Measurements from ENCODE around the gene AFM. TPM values are rescaled to one million over a fixed set of nuclear protein-coding genes. Genes with fewer than 3 reads are reported as not detected.

AFM gene
- total RNA-seq, 4 donors from 2014 or later = 0.29 to 0.55 TPM; not detected in 2

- H3K9me3 ChIP-seq = no peaks in the 10 kb centered on the region
- H3K36me3 ChIP-seq = no peaks in the 10 kb centered on the region
- in situ Hi-C loops (cut with MboI; ENCODE audit: low sequenced_read_pairs in 4 of 4) = no loop called here
- TF ChIP-seq POLR2A (IDR thresholded peaks at IDR 0.05) = no peak
- TF ChIP-seq, protein P1, sequence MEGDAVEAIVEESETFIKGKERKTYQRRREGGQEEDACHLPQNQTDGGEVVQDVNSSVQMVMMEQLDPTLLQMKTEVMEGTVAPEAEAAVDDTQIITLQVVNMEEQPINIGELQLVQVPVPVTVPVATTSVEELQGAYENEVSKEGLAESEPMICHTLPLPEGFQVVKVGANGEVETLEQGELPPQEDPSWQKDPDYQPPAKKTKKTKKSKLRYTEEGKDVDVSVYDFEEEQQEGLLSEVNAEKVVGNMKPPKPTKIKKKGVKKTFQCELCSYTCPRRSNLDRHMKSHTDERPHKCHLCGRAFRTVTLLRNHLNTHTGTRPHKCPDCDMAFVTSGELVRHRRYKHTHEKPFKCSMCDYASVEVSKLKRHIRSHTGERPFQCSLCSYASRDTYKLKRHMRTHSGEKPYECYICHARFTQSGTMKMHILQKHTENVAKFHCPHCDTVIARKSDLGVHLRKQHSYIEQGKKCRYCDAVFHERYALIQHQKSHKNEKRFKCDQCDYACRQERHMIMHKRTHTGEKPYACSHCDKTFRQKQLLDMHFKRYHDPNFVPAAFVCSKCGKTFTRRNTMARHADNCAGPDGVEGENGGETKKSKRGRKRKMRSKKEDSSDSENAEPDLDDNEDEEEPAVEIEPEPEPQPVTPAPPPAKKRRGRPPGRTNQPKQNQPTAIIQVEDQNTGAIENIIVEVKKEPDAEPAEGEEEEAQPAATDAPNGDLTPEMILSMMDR (IDR thresholded peaks at IDR 0.05 in 4 of 5, conservative IDR thresholded peaks at IDR 0.05 in 1 of 5) = no peak
- ATAC-seq (no peak), DNase-seq (no peak)
- no peaks in the 10 kb centered on the region for H3K4me1 ChIP-seq
- H3K27me3 ChIP-seq = no peaks in the 10 kb centered on the region
- intact Hi-C loops (cut with DNase I; ENCODE audit: low total_unique reads) = no loop called here
- H3K27ac ChIP-seq = no peak overlapping the region
- H3K4me3 ChIP-seq = no peak overlapping the region
Observed at GRCh38 chr4:73505567-73505966, 24.0 kb downstream of the AFM start.

DNA sequence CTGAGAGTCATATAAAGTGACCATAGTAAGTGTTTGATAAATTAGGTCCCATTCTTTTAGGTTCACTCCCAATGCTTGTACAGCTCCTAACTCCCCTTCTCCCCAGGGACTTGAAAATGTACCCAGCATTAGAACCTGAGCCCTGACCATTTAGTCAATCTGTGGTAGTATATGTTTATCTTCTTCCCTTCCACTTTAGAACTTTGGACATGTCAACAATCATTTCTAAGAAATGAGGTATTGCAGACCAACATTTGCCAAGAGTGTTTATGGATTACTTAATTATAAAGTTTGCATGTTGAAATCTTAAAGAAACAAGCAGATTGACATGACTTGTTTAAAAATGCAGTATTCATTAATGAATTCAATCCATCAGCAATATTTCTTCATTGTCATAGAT, 26.0 kb downstream of the AFM start:
- Histone ChIP-seq H3K27me3 (no peaks in the 10 kb centered on the region), H3K4me3 (no peak overlapping the region), H3K4me1 (no peaks in the 10 kb centered on the region), H3K9me3 (no peaks in the 10 kb centered on the region), H3K27ac (no peak overlapping the region), H3K36me3 (no peaks in the 10 kb centered on the region)
- ATAC-seq (no peak), DNase-seq (no peak)
- intact Hi-C loops (cut with DNase I; ENCODE audit: low total_unique reads) (no loop called here), in situ Hi-C loops (cut with MboI; ENCODE audit: low sequenced_read_pairs in 4 of 4) (no loop called here)
- TF ChIP-seq POLR2A (IDR thresholded peaks at IDR 0.05) = no peak
- TF ChIP-seq, protein P1 (IDR thresholded peaks at IDR 0.05 in 4 of 5, conservative IDR thresholded peaks at IDR 0.05 in 1 of 5) = no peak

DNA sequence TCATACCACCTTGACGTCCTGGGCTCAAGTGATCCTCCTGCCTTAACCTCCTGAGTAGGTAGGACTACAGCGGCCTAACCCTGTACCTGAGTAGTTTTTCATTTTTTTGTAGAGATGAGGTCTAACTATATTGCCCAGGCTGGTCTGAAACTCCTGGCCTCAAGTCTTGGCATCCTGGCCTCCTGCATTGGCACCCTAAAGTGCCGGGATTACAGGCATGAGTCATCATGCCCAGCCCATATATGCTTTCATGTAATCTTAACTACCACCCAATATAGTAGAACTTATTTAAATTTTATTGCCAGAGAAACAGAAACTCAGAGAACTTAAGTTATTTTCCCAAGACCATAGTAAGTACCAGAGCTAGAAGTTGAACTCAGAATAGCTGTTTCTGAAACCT, 27.1 kb downstream of the AFM start:
- no peak overlapping the region for H3K27ac ChIP-seq
- intact Hi-C loops (cut with DNase I; ENCODE audit: low total_unique reads) = no loop called here

DNA sequence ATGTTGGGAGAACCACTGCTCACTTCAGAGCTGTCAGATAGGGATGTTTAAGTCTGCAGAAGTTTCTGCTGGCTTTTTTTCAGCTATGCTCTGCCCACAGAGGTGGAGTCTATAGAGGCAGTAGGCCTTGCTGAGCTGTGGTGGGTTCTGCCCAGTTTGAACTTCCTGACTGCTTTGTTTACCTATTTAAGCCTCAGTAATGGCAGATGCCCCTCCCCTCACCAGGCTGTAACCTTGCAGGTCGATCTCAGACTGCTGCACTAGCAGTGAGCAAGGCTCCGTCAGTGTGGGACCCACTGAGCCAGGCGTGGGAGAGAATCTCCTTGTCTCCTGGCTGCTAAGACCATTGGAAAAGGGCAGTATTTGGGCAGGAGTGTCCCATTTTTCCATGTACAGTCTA, 36.8 kb downstream of the AFM start:
- H3K4me3 ChIP-seq = no peak overlapping the region
- ATAC-seq (no peak), DNase-seq (no peak)
- H3K27me3 ChIP-seq = no peaks in the 10 kb centered on the region
- intact Hi-C loops (cut with DNase I; ENCODE audit: low total_unique reads) = no loop called here
- TF ChIP-seq, protein P1 (IDR thresholded peaks at IDR 0.05 in 4 of 5, conservative IDR thresholded peaks at IDR 0.05 in 1 of 5) = no peak
- TF ChIP-seq POLR2A (IDR thresholded peaks at IDR 0.05) = no peak
- H3K4me1 ChIP-seq = no peaks in the 10 kb centered on the region
- H3K36me3 ChIP-seq = no peaks in the 10 kb centered on the region
- H3K27ac ChIP-seq = no peak overlapping the region
- in situ Hi-C loops (cut with MboI; ENCODE audit: low sequenced_read_pairs in 4 of 4) = no loop called here
- no peaks in the 10 kb centered on the region for H3K9me3 ChIP-seq

More for the DNA sequence above, 27.1 kb downstream of the AFM start:
- Histone ChIP-seq H3K4me1 (no peaks in the 10 kb centered on the region), H3K4me3 (no peak overlapping the region), H3K27me3 (no peaks in the 10 kb centered on the region), H3K36me3 (no peaks in the 10 kb centered on the region), H3K9me3 (no peaks in the 10 kb centered on the region)
- TF ChIP-seq, protein P1 (IDR thresholded peaks at IDR 0.05 in 4 of 5, conservative IDR thresholded peaks at IDR 0.05 in 1 of 5) = no peak
- no peak for TF ChIP-seq POLR2A (IDR thresholded peaks at IDR 0.05)
- ATAC-seq (no peak), DNase-seq (no peak)
- in situ Hi-C loops (cut with MboI; ENCODE audit: low sequenced_read_pairs in 4 of 4) = no loop called here

GRCh38 chr4:73520821-73521220, 39.3 kb downstream of the AFM start:
- ATAC-seq = no peak
- TF ChIP-seq, protein P1 (IDR thresholded peaks at IDR 0.05 in 4 of 5, conservative IDR thresholded peaks at IDR 0.05 in 1 of 5) = no peak
- TF ChIP-seq POLR2A (IDR thresholded peaks at IDR 0.05) = no peak
- intact Hi-C loops (cut with DNase I; ENCODE audit: low total_unique reads) (no loop called here), in situ Hi-C loops (cut with MboI; ENCODE audit: low sequenced_read_pairs in 4 of 4) (no loop called here)
- no peak for DNase-seq
- Histone ChIP-seq H3K27me3 (no peaks in the 10 kb centered on the region), H3K36me3 (no peaks in the 10 kb centered on the region), H3K4me3 (no peak overlapping the region), H3K9me3 (no peaks in the 10 kb centered on the region), H3K4me1 (no peaks in the 10 kb centered on the region), H3K27ac (no peak overlapping the region)
